Nasal cavity respiratory epithelium epithelial cell of viscerocranial mucosa (primary cell): ENCODE results near the gene SCLY. TPM values are rescaled to one million over a fixed set of nuclear protein-coding genes. Genes with fewer than 3 reads are reported as not detected.

Experiments used
- total RNA-seq: library from RNA; depleted of rRNA; stranded (reverse); fragments of >200 nt; gene quantifications from 2 replicates; pipeline ENCODE4 v1.2.3, GENCODE V29; 2014

The SCLY gene
- 19.5 and 25.4 TPM in 2 replicates for total RNA-seq

GRCh38 chr2:238060542-238061314 lies at the start of gene SCLY:
TSS of gene SCLY (plus strand) at chr2:238061001. CDS start at chr2:238061055, 54 bp downstream.

GRCh38 chr2:238100049-238100820 lies 39.4 kb downstream of the SCLY start, which contains the start of gene ESPNL:
TSS of gene ESPNL (plus strand) at chr2:238100340. CDS start at chr2:238100420, 80 bp downstream.

GRCh38 chr2:238138331-238139195 lies 77.8 kb downstream of the SCLY start, which contains the start of gene KLHL30:
TSS of gene KLHL30 (plus strand) at chr2:238138668. CDS start at chr2:238140755, 2,087 bp downstream.

Other genes starting within 250 kb of the SCLY start
- gene RAMP1, start 201.4 kb upstream of the SCLY start, total RNA-seq = 0.34 and 3.9 TPM in 2 replicates
- gene UBE2F, start 94.0 kb upstream of the SCLY start, total RNA-seq = 78.9 and 81.8 TPM in 2 replicates
- under 0.01 and 0.14 TPM in 2 replicates for gene ESPNL, start 39.3 kb downstream of the SCLY start, total RNA-seq
- 0.34 and 0.36 TPM in 2 replicates for gene KLHL30, start 77.7 kb downstream of the SCLY start, total RNA-seq
- gene ERFE, start 98.0 kb downstream of the SCLY start, total RNA-seq = 3.2 and 3.8 TPM in 2 replicates
- gene ILKAP, start 142.7 kb downstream of the SCLY start, total RNA-seq = 23.6 and 30.5 TPM in 2 replicates
- gene HES6, start 179.0 kb downstream of the SCLY start, total RNA-seq = 3.4 and 23.2 TPM in 2 replicates
- gene PER2, start 227.6 kb downstream of the SCLY start, total RNA-seq = 11.3 and 20.5 TPM in 2 replicates